GM10847 (cell line): Measurements from ENCODE around the gene RNASEH2C.
A peak's percentile ranks its signal among the peaks of the same experiment; 100 is the strongest.

Experiments used
- POLR2A ChIP-seq: IDR thresholded peaks from 2 replicates; pipeline ENCODE4 v1.6.1; 2011; ENCODE audit not compliant: insufficient read length; ENCODE audit errors: extremely low read depth

Gene RNASEH2C

GRCh38 chr11:65720211-65720934, at the start of gene RNASEH2C:
RNASEH2C (minus strand) TSS chr11:65720798; CDS start chr11:65720758, 40 bp downstream.
- TF ChIP-seq POLR2A: peak; percentile 82

- TF ChIP-seq POLR2A: no peak
Observed at GRCh38 chr11:65767406-65767805, 46.8 kb upstream of the RNASEH2C start.

GRCh38 chr11:65766535-65766934, 45.9 kb upstream of the RNASEH2C start:
- no peak for TF ChIP-seq POLR2A

GRCh38 chr11:65764434-65764833, 43.8 kb upstream of the RNASEH2C start:
- no peak for TF ChIP-seq POLR2A

- no peak for TF ChIP-seq POLR2A
Observed at GRCh38 chr11:65745049-65745448, 24.5 kb upstream of the RNASEH2C start.

GRCh38 chr11:65744699-65745042, 24.1 kb upstream of the RNASEH2C start:
- no peak for TF ChIP-seq POLR2A

- no peak for TF ChIP-seq POLR2A
Observed at GRCh38 chr11:65744026-65744698, 23.6 kb upstream of the RNASEH2C start.

- TF ChIP-seq POLR2A: no peak
Observed at GRCh38 chr11:65743681-65744025, 23.1 kb upstream of the RNASEH2C start.

- no peak for TF ChIP-seq POLR2A
Observed at GRCh38 chr11:65742353-65742752, 21.8 kb upstream of the RNASEH2C start.

GRCh38 chr11:65741185-65741584, 20.6 kb upstream of the RNASEH2C start:
- TF ChIP-seq POLR2A: no peak

- no peak for TF ChIP-seq POLR2A
Observed at GRCh38 chr11:65739022-65739421, 18.4 kb upstream of the RNASEH2C start.

GRCh38 chr11:65736810-65737209, 16.2 kb upstream of the RNASEH2C start:
- TF ChIP-seq POLR2A: no peak

- no peak for TF ChIP-seq POLR2A
Observed at GRCh38 chr11:65730461-65730860, 9.9 kb upstream of the RNASEH2C start.

- TF ChIP-seq POLR2A: no peak
Observed at GRCh38 chr11:65727865-65728264, 7.3 kb upstream of the RNASEH2C start.

GRCh38 chr11:65726660-65727059, 6.1 kb upstream of the RNASEH2C start:
- no peak for TF ChIP-seq POLR2A

GRCh38 chr11:65722261-65722660, 1.7 kb upstream of the RNASEH2C start:
- no peak for TF ChIP-seq POLR2A

GRCh38 chr11:65719871-65720210, 757 bp downstream of the RNASEH2C start:
- no peak for TF ChIP-seq POLR2A
